Ascending aorta (tissue), 2 donors: ENCODE results near the gene FOXP1. TPM values are rescaled to one million over a fixed set of nuclear protein-coding genes. Genes with fewer than 3 reads are reported as not detected.

ENCODE experiments used
- DNase-seq, 2 donors: peaks; one replicate each; pipeline ENCODE4 v3.0.0-alpha.2; 2019; ENCODE audit warnings: low spot score in 2 of 2
- H3K27ac ChIP-seq, 2 donors: fragments of 200-600 bp; sonication (generic); one replicate each; pipeline ENCODE4 v1.5.1; 2016 to 2017; ENCODE audit warnings: mild to moderate bottlenecking in 1 of 2
- H3K27me3 ChIP-seq: fragments of 200-600 bp; sonication (generic); one replicate; pipeline ENCODE4 v1.5.1; 2017
- H3K36me3 ChIP-seq, 2 donors: fragments of 200-600 bp; sonication (generic); one replicate each; pipeline ENCODE4 v1.5.1; 2016
- H3K4me1 ChIP-seq, 2 donors: fragments of 200-600 bp; sonication (generic); one replicate each; pipeline ENCODE4 v1.5.1; 2016 to 2017; ENCODE audit warnings: mild to moderate bottlenecking in 1 of 2
- H3K4me3 ChIP-seq, 2 donors: fragments of 200-600 bp; sonication (generic); one replicate each; pipeline ENCODE4 v1.5.1; 2016 to 2017; ENCODE audit warnings: mild to moderate bottlenecking in 1 of 2
- H3K9me3 ChIP-seq, 2 donors: fragments of 200-600 bp; sonication (generic); one replicate each; pipeline ENCODE4 v1.5.1; 2016
- intact Hi-C: fragments of 100-400 bp; cut with DNase I; formaldehyde crosslinking; loops from one replicate; pipeline ENCODE4 v1.15.1; 2023
- total RNA-seq: library from RNA; depleted of rRNA; stranded (reverse); fragments of >200 nt; gene quantifications from one replicate; pipeline ENCODE4 v1.1.0, GENCODE V29; 2016
- TF ChIP-seq, protein P1 (sequence below), 3 experiments: fragments of 200-600 bp in 2 of 3; fragments of 450-650 bp in 1 of 3; sonication (generic) in 2 of 3; IDR thresholded peaks; one replicate each; pipeline ENCODE4 v1.5.1; 2016 to 2019; ENCODE audit warnings: antibody characterized with exemption in 3 of 3, mild to moderate bottlenecking in 1 of 3, moderate library complexity in 1 of 3

FOXP1 gene
- total RNA-seq, 1 donor from 2014 or later: 171 TPM

DNA sequence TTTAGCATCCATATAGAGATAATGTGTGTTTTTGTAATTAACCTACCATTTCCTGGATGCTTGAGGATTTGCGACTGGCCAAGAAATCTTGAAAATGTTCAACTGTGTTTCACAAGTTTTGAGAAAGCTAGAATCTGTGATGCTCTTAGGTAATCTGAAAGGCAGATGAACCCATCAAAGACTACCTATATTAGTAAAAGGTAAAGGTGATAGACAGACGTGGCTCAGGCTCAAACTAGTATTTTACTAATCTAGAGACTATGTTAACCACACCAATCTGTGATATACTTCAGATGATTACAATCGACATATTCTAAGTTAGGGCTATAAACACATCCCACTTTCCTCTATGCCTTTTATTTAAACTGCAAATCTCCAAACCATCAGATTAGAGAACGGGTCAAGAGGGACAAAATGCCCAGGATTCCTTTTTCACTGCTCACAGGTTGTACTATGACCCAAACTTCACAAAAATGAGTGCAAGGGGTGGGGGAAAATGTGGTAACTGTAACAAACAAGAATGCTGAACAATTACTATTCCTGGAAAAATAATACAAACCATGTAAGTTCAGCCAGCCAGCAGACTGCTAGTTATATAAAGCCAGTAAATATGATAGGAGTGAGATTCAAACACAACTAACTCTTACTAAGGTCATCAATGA is 295.1 kb downstream of the FOXP1 start:
- Histone ChIP-seq H3K36me3 (no peaks in the 10 kb centered on the region), H3K9me3 (no peaks in the 10 kb centered on the region), H3K4me3 (no peak overlapping the region), H3K4me1 (no peaks in the 10 kb centered on the region), H3K27ac (no peak overlapping the region), H3K27me3 (no peaks in the 10 kb centered on the region)
- intact Hi-C loops: no loop called here
- DNase-seq: no peak
- TF ChIP-seq, protein P1, sequence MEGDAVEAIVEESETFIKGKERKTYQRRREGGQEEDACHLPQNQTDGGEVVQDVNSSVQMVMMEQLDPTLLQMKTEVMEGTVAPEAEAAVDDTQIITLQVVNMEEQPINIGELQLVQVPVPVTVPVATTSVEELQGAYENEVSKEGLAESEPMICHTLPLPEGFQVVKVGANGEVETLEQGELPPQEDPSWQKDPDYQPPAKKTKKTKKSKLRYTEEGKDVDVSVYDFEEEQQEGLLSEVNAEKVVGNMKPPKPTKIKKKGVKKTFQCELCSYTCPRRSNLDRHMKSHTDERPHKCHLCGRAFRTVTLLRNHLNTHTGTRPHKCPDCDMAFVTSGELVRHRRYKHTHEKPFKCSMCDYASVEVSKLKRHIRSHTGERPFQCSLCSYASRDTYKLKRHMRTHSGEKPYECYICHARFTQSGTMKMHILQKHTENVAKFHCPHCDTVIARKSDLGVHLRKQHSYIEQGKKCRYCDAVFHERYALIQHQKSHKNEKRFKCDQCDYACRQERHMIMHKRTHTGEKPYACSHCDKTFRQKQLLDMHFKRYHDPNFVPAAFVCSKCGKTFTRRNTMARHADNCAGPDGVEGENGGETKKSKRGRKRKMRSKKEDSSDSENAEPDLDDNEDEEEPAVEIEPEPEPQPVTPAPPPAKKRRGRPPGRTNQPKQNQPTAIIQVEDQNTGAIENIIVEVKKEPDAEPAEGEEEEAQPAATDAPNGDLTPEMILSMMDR (IDR thresholded peaks at IDR 0.05): no peak

DNA sequence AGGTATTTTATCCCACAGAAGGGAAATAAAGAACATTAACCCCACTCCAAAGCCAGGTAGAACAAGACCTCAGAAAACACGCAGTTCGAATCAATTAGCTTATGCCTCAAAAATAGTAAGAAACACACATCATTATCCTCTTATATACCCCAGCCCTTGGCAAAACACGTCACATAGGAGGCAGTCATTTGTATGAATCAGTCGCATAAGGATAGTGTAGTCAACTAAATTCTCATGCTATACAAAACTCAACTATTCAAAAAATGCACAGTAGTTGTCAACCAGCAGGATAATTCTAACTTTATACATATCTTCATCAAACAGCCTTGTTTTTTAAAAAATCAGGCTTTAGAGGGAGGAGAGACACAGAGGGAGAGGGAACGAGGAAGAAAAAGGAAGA is 298.4 kb downstream of the FOXP1 start:
- intact Hi-C loops: no loop called here
- H3K36me3 ChIP-seq: no peaks in the 10 kb centered on the region
- H3K27ac ChIP-seq: no peak overlapping the region
- H3K4me1 ChIP-seq: no peaks in the 10 kb centered on the region
- no peak for DNase-seq
- TF ChIP-seq, protein P1 (IDR thresholded peaks at IDR 0.05): no peak
- H3K4me3 ChIP-seq: no peak overlapping the region
- H3K9me3 ChIP-seq: no peaks in the 10 kb centered on the region
- H3K27me3 ChIP-seq: no peaks in the 10 kb centered on the region

DNA sequence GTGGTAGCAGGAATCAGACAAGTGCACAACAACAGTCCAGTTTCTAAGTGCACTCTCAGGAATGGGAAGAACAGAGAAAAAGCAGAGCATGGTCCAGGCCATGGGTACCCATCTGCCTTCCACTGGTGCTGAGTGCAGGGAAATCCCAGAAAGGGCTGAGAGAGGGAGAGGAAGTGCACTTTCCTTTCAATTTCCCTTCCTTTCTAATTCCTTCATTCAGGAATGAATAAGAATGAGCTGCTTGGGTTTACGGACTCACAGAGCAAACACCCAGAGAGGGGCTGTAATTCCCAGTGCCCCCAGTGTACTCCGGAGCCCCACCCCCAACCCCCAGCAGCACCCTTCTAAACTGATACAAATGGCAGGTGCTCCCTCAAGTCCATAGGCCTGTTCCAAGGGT is 300.6 kb downstream of the FOXP1 start:
- Histone ChIP-seq H3K36me3 (no peaks in the 10 kb centered on the region), H3K27me3 (no peaks in the 10 kb centered on the region), H3K4me1 (no peaks in the 10 kb centered on the region), H3K27ac (no peak overlapping the region), H3K4me3 (no peak overlapping the region), H3K9me3 (no peaks in the 10 kb centered on the region)
- intact Hi-C loops: no loop called here
- TF ChIP-seq, protein P1 (IDR thresholded peaks at IDR 0.05): no peak
- DNase-seq: no peak

DNA sequence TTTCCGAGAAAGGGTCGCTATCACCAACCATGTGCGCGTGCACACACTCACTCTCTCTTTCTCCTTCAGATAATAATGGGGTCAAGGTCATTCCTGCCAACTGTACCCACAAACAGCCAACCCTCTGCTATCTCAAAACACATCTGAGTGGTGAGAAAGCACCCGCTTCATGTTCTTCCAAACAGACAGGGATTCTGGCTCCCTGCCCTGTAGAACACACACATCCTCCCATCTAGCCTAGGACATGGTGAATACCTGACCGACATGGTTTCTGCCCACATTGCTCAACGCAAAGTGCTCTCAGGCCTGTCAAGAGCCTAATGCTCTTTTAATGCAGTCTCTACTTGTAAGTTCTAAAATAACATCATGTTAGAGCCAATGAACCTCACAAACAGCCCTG is 302.2 kb downstream of the FOXP1 start:
- Histone ChIP-seq H3K9me3 (no peaks in the 10 kb centered on the region), H3K4me3 (no peak overlapping the region), H3K27me3 (no peaks in the 10 kb centered on the region), H3K27ac (no peak overlapping the region), H3K36me3 (no peaks in the 10 kb centered on the region), H3K4me1 (no peaks in the 10 kb centered on the region)
- no peak for DNase-seq
- TF ChIP-seq, protein P1 (IDR thresholded peaks at IDR 0.05): no peak
- intact Hi-C loops: no loop called here

DNA sequence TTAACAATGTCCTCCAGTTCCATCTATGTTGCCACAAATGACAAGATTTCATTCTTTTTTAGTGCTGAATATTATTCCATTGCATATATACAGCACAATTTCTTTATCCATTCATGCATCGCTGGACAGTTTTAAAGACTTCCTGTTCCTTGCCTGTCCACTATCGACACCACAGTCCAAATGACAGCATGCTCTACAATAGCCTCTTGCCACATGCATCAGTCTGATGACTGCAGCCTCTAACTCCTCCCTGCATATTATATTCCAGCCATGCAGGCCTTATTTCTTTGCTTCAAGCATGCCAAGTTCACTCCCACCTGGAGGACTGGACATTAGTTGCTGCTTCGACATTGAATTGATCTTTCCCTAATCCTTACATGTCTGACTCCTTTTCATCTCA is 306.2 kb downstream of the FOXP1 start:
- intact Hi-C loops: no loop called here
- Histone ChIP-seq H3K4me1 (no peaks in the 10 kb centered on the region), H3K9me3 (no peaks in the 10 kb centered on the region), H3K27me3 (no peaks in the 10 kb centered on the region), H3K27ac (no peak overlapping the region), H3K36me3 (no peaks in the 10 kb centered on the region), H3K4me3 (no peak overlapping the region)
- no peak for DNase-seq
- TF ChIP-seq, protein P1 (IDR thresholded peaks at IDR 0.05): no peak

DNA sequence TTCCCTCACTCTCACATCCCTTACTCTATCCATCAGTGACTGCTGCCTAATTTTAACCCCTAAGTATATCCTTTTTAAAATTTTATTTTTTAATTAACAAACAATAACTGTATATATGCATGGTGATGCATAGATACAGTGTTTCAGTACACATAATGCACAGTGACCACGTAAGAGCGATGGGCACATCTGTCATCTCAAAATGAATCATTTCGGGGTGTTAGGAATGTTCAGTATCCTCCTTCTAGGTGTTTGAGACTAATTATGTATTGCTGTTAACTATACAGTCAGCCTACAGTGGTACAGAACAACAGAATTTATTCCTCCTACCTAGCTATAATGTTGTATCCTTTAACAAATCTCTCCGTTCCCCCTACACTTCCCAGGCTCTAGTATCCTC is 307.0 kb downstream of the FOXP1 start:
- intact Hi-C loops: no loop called here
- no peaks in the 10 kb centered on the region for H3K36me3 ChIP-seq
- H3K4me1 ChIP-seq: no peaks in the 10 kb centered on the region
- H3K9me3 ChIP-seq: no peaks in the 10 kb centered on the region
- no peak overlapping the region for H3K27ac ChIP-seq
- TF ChIP-seq, protein P1 (IDR thresholded peaks at IDR 0.05): no peak
- no peak overlapping the region for H3K4me3 ChIP-seq
- no peaks in the 10 kb centered on the region for H3K27me3 ChIP-seq
- DNase-seq: no peak
